ENCODE results near the gene CELF3. TPM values are rescaled to one million over a fixed set of nuclear protein-coding genes. Genes with fewer than 3 reads are reported as not detected.

Gene CELF3
- total RNA-seq, 1 experiment from 2014 or later = not detected

DNA sequence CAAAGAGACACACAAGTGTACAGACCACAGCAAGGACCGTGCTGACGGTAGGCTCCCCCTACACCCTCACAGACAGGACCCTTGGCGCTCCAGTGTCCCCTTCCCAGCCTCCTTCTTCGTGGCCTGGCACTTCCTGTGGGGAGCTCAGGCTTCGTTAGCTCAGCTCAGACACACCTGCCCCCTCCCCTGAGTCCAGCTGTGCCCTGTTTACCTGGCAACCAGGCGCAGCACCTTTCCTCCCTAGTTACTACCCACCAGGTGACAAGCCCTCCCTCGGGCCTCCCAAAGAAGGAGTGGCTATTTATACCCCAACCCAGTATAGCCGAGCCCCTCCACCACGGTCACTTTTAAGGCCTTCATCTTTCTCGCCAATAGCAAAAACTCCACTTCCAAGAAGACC is 4.7 kb downstream of the CELF3 start:
- Histone ChIP-seq H3K4me3 (ENCODE audit: low read depth in 2 of 2, low read length in 2 of 2) (no peak overlapping the region), H3K9me3 (ENCODE audit: control insufficient read depth, insufficient read depth, low read depth, low read length) (no peaks in the 10 kb centered on the region), H3K27ac (ENCODE audit: low read length) (no peak overlapping the region), H3K27me3 (ENCODE audit: control insufficient read depth, insufficient read depth, low read length) (no peaks in the 10 kb centered on the region; the same call in 1 of the 2 replicates), H3K36me3 (ENCODE audit: control insufficient read depth, insufficient read depth, low read length) (no peaks in the 10 kb centered on the region), H3K4me1 (ENCODE audit: control insufficient read depth, insufficient read depth, low read length) (no peaks in the 10 kb centered on the region; the same call in 1 of the 2 replicates)
- POLR2A ChIA-PET = no interaction called here
- no peak for DNase-seq (ENCODE audit: low read depth, low spot score)
- intact Hi-C loops (cut with micrococcal nuclease; ENCODE audit: unreplicated experiment) = no loop called here
- no TSS peak for BruUV-seq (replicated peaks)
- no peak for ATAC-seq
- TF ChIP-seq TCF7L2 (IDR thresholded peaks at IDR 0.05; ENCODE audit: low read depth, low read length) (no peak), POLR2AphosphoS5 (IDR thresholded peaks at IDR 0.05; ENCODE audit: low read depth, low read length) (no peak), SIN3A (IDR thresholded peaks at IDR 0.05; ENCODE audit: borderline replicate concordance, insufficient read depth, low read depth, low read length) (no peak)
- TF ChIP-seq, protein P1, sequence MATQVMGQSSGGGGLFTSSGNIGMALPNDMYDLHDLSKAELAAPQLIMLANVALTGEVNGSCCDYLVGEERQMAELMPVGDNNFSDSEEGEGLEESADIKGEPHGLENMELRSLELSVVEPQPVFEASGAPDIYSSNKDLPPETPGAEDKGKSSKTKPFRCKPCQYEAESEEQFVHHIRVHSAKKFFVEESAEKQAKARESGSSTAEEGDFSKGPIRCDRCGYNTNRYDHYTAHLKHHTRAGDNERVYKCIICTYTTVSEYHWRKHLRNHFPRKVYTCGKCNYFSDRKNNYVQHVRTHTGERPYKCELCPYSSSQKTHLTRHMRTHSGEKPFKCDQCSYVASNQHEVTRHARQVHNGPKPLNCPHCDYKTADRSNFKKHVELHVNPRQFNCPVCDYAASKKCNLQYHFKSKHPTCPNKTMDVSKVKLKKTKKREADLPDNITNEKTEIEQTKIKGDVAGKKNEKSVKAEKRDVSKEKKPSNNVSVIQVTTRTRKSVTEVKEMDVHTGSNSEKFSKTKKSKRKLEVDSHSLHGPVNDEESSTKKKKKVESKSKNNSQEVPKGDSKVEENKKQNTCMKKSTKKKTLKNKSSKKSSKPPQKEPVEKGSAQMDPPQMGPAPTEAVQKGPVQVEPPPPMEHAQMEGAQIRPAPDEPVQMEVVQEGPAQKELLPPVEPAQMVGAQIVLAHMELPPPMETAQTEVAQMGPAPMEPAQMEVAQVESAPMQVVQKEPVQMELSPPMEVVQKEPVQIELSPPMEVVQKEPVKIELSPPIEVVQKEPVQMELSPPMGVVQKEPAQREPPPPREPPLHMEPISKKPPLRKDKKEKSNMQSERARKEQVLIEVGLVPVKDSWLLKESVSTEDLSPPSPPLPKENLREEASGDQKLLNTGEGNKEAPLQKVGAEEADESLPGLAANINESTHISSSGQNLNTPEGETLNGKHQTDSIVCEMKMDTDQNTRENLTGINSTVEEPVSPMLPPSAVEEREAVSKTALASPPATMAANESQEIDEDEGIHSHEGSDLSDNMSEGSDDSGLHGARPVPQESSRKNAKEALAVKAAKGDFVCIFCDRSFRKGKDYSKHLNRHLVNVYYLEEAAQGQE (IDR thresholded peaks at IDR 0.05; ENCODE audit: insufficient read depth in 1 of 2, low read depth in 2 of 2, low read length in 1 of 2) = no peak
- TF ChIP-seq, protein P2, sequence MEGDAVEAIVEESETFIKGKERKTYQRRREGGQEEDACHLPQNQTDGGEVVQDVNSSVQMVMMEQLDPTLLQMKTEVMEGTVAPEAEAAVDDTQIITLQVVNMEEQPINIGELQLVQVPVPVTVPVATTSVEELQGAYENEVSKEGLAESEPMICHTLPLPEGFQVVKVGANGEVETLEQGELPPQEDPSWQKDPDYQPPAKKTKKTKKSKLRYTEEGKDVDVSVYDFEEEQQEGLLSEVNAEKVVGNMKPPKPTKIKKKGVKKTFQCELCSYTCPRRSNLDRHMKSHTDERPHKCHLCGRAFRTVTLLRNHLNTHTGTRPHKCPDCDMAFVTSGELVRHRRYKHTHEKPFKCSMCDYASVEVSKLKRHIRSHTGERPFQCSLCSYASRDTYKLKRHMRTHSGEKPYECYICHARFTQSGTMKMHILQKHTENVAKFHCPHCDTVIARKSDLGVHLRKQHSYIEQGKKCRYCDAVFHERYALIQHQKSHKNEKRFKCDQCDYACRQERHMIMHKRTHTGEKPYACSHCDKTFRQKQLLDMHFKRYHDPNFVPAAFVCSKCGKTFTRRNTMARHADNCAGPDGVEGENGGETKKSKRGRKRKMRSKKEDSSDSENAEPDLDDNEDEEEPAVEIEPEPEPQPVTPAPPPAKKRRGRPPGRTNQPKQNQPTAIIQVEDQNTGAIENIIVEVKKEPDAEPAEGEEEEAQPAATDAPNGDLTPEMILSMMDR (IDR thresholded peaks at IDR 0.05) = no peak
- in situ Hi-C loops (cut with HindIII; ENCODE audit: low pct_unique_long_range_greater_than_20kb, low sequenced_read_pairs) = no loop called here
- CTCF ChIA-PET = no interaction called here

- Histone ChIP-seq H3K9me3 (ENCODE audit: control insufficient read depth, insufficient read depth, low read depth, low read length) (no peaks in the 10 kb centered on the region), H3K4me1 (ENCODE audit: control insufficient read depth, insufficient read depth, low read length) (no peaks in the 10 kb centered on the region), H3K27ac (ENCODE audit: low read length) (no peak overlapping the region), H3K4me3 (ENCODE audit: low read depth in 2 of 2, low read length in 2 of 2) (no peak overlapping the region), H3K27me3 (ENCODE audit: control insufficient read depth, insufficient read depth, low read length) (no peaks in the 10 kb centered on the region), H3K36me3 (ENCODE audit: control insufficient read depth, insufficient read depth, low read length) (no peaks in the 10 kb centered on the region)
- in situ Hi-C loops (cut with HindIII; ENCODE audit: low pct_unique_long_range_greater_than_20kb, low sequenced_read_pairs) = no loop called here
- DNase-seq (ENCODE audit: low read depth, low spot score) = no peak
- no TSS peak for BruUV-seq (replicated peaks)
- ChIA-PET POLR2A (no interaction called here), CTCF (interaction anchor here (0.6 kb wide), 1 partner anchor 125 kb away, joined by 4 read pairs; no protein-coding TSS in a partner anchor)
- intact Hi-C loops (cut with micrococcal nuclease; ENCODE audit: unreplicated experiment) = no loop called here
- TF ChIP-seq, protein P1 (IDR thresholded peaks at IDR 0.05; ENCODE audit: insufficient read depth in 1 of 2, low read depth in 2 of 2, low read length in 1 of 2) = no peak
- TF ChIP-seq SIN3A (IDR thresholded peaks at IDR 0.05; ENCODE audit: borderline replicate concordance, insufficient read depth, low read depth, low read length) = no peak
- TF ChIP-seq, protein P2 (IDR thresholded peaks at IDR 0.05) = no peak
- no peak for TF ChIP-seq POLR2AphosphoS5 (IDR thresholded peaks at IDR 0.05; ENCODE audit: low read depth, low read length)
- TF ChIP-seq TCF7L2 (IDR thresholded peaks at IDR 0.05; ENCODE audit: low read depth, low read length) = no peak
- no peak for ATAC-seq
Observed at GRCh38 chr1:151711044-151711800, 5.4 kb downstream of the CELF3 start.

Measured in Panc1 (cell line).